Stimulated activated CD4-positive, alpha-beta T cell treated with anti-CD3 and anti-CD28 coated beads, Interleukin-12 subunit alpha, Interleukin-12 subunit beta, amount 100 ng/mL, for 4 hours (primary cell): Measurements from ENCODE around the gene PPP1R1C.

Experiments used
- DNase-seq: peaks from one replicate; pipeline ENCODE4 v3.0.0-alpha.2; 2020

The PPP1R1C gene

GRCh38 chr2:182115258-182115657, 129.6 kb downstream of the PPP1R1C start:
- DNase-seq = no peak

- DNase-seq = no peak
Measured at GRCh38 chr2:182116774-182117173, 131.1 kb downstream of the PPP1R1C start.

GRCh38 chr2:182117196-182117595, 131.5 kb downstream of the PPP1R1C start:
- no peak for DNase-seq

GRCh38 chr2:182128821-182129707, 143.4 kb downstream of the PPP1R1C start:
- no peak for DNase-seq

GRCh38 chr2:182132605-182133004, 147.0 kb downstream of the PPP1R1C start:
- no peak for DNase-seq

- DNase-seq = no peak
Measured at GRCh38 chr2:182133195-182133891, 147.7 kb downstream of the PPP1R1C start.

GRCh38 chr2:182134201-182134600, 148.5 kb downstream of the PPP1R1C start:
- DNase-seq = no peak

DNA sequence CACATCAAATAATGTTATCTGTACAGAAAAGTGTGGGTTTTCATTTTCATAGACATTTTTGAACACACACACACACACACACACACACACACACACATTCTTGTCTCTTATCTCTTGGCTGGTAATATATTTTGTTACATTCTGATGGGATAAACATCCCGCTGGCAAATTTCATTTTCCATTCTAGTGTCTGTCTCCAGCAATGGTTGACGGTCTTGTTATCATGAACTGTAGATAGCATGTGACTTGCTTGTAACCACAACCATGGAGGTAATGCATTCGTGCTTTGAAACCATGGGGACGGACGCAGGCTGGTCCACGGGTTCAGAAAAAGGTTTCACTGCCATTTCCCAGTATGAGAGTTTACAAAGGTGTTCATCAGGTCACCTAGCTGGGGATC, 156.4 kb downstream of the PPP1R1C start:
- DNase-seq = no peak

DNA sequence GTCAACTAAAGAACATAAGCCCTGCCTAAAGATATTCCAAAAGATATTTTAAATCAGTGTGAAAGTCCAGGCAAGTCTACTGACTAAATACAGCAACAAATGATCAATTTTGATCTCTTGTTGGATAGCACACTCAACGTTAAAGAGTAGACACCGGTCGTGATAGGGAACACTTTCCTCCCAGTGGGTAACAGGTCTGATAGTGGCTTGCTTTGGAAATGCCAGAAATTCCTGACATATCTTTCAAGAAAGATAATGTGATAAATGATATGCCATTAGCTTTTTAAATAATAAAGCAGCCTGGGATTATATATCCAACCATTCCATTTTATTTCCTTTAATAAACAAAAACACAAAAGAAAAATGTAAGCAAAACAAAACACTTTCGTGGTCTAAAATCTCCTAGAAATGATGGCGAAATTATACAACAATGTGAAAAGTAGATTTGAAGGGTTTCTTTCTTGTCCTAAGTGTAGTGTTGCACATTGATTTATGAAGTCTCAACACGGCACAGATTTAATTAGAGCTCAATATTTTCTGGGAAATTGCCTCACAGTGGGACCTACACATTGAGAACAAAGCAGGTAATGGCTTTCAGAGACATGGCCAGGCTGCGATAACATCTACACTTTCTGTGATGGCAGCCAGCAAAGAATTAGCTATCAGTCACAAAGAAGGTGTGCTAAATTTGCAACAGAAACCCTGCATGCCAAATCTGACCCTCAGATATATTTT, 158.6 kb downstream of the PPP1R1C start:
- DNase-seq = no peak

DNA sequence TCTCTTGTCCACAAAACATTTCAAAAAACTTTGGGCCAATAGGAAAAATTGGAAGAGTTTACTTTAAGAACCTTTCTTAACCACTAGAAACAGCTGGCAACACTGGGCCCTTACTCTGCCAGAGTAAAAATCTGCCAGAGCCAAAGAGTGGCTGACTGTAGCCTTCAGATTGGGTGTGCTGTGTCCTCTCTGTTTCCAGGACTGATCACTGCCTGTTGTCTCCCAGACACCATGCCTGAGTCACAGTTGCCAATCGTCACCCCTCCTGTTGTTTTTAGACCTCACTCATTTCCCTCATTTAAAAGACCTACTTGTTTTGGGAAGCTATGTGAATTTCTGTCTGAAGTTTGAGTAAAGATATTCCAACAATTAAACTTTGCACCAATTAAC, 159.1 kb downstream of the PPP1R1C start:
- DNase-seq = no peak

GRCh38 chr2:182148344-182148743, 162.7 kb downstream of the PPP1R1C start:
- no peak for DNase-seq

DNA sequence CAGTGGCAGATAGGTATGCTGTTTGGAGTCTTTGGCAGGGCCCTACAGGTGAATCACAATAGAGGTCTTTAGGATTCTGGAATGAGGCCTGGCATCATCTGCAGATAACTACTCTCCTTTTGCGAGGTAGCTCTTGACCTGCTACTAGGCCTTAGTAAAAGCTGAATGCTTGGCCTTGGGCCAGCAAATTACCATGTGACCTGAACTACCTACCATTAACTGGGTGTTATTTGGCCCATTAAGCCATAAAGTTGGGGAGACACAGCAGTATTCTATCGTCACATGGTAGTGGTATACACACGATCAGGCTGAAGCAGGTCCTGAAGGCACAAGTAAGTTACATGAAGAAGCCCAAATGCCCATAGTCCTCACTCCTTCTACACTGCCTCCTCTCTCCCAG, 178.2 kb downstream of the PPP1R1C start:
- no peak for DNase-seq

DNA sequence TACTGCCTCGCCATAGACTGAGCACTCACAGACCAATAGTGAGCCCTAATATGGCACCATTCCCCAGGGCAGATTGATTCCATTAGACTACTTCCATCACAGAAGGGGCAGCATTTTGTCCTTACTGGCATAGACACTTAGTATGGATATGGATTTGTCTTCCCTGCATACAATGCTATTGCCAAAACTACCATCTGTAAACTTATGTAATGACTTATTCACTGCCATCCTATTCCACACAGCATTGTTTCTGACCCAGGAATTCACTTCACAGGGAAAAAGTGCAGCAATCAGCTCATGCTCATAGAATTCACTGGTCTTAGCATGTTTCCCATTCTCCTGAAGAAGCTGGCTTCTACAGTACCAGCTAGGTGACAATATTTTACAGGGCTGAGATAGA, 179.0 kb downstream of the PPP1R1C start:
- no peak for DNase-seq

DNA sequence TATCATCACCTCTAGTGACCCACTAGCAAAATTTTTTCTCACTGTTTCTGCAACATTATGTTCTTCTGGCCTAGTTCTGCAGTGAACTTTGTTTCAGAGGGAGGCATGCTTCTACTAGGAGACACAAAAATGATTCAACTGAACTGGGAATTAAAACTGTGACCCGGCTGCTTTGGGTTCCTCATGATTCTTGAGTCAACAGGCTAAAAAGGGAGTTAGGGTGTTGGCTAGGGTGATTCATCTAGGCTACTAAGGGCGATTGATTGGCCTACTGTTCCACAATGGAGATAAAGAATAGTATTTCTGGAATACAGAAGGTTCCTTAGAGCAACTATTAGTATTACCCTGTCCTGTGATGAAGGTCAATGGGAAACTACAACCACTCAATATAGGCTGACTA, 179.5 kb downstream of the PPP1R1C start:
- DNase-seq = no peak

DNA sequence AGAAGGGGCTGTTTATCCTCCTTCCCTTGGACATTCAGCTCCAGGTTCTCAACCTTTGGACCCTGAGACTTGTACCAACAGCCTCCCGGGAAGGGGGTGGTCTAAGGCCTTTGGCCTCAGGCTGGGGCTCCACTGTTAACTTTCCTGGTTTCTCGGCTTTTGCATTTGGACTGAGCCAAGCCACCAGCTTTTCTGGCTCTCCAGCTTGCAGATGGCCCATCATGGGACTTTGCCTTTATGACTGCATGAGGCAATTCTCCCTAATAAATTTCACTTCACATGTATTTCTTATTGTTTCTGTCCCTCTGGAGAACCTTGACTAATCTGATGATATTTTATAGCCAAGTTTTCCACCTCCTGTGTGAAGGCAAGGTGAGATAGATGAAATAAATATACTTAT, 180.8 kb downstream of the PPP1R1C start:
- DNase-seq = no peak

DNA sequence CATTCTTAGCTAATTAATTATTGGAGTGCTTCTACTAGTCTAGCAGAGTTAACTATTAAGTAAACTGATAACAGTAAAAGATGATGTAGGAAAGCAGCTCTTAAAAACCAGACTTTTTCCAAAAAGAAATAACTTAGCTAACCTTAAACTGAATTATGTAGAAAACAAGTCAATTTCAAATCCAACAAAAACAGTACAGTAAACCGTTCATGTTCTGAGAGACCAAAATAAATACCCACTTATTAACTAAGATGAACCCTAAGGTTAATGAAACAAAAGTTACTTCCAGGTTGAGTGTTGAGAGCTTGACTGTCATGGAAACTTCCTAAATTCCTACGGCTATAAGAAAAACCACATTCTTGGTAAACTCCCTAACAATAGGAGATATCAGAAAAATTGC, 181.2 kb downstream of the PPP1R1C start:
- DNase-seq = no peak
